ENCODE results near the gene TMEM161A. TPM values are rescaled to one million over a fixed set of nuclear protein-coding genes. Genes with fewer than 3 reads are reported as not detected.
A peak's percentile ranks its signal among the peaks of the same experiment; 100 is the strongest.
"Not testable (repeated sequence)": the region's sequence is repeated elsewhere in the genome, so short reads cannot be mapped to it uniquely, and the experiment has no call there.

TMEM161A gene
- total RNA-seq, 1 experiment from 2014 or later: 76.0 TPM

GRCh38 chr19:19173243-19173642 lies 35.0 kb upstream of the TMEM161A start:
- POLR2A ChIA-PET; H3K9ac ChIP-seq (ENCODE audit: low read length); RAD21 ChIA-PET (ENCODE audit: low non-redundant PET in 1 of 2, low total read pairs in 2 of 2, uncharacterized antibody in 2 of 2, unreplicated experiment in 2 of 2); H2AFZ ChIP-seq (ENCODE audit: low read depth, low read length, poor library complexity, severe bottlenecking); H4K20me1 ChIP-seq (ENCODE audit: insufficient read depth); DNase-seq (ENCODE audit: low read depth, low spot score); intact Hi-C loops (cut with micrococcal nuclease); ATAC-seq; H3K4me2 ChIP-seq (ENCODE audit: low read length); H3K36me3 ChIP-seq (ENCODE audit: control insufficient read depth in 1 of 2, insufficient read depth in 2 of 2, low read length in 2 of 2); H3K27ac ChIP-seq (ENCODE audit: low read depth, low read length); H3K27me3 ChIP-seq (ENCODE audit: insufficient read depth, low read length); H3K9me3 ChIP-seq (ENCODE audit: control insufficient read depth in 1 of 2, insufficient read depth in 1 of 2, low read depth in 1 of 2, low read length in 2 of 2); H3K9me2 ChIP-seq (ENCODE audit: insufficient read depth); H3K79me2 ChIP-seq (ENCODE audit: insufficient read depth, low read length); BruUV-seq (replicated peaks); H3K4me1 ChIP-seq (ENCODE audit: control insufficient read depth in 1 of 2, insufficient read depth in 2 of 2, low read length in 2 of 2); H3K4me3 ChIP-seq (replicated peaks in 1 of 2; ENCODE audit: low read depth in 1 of 2, low read length in 2 of 2): not testable (repeated sequence)
- CTCF ChIA-PET: interaction anchor here (1.0 kb wide), 1 partner anchor 169 kb away, joined by 3 read pairs; no protein-coding TSS in a partner anchor

DNA sequence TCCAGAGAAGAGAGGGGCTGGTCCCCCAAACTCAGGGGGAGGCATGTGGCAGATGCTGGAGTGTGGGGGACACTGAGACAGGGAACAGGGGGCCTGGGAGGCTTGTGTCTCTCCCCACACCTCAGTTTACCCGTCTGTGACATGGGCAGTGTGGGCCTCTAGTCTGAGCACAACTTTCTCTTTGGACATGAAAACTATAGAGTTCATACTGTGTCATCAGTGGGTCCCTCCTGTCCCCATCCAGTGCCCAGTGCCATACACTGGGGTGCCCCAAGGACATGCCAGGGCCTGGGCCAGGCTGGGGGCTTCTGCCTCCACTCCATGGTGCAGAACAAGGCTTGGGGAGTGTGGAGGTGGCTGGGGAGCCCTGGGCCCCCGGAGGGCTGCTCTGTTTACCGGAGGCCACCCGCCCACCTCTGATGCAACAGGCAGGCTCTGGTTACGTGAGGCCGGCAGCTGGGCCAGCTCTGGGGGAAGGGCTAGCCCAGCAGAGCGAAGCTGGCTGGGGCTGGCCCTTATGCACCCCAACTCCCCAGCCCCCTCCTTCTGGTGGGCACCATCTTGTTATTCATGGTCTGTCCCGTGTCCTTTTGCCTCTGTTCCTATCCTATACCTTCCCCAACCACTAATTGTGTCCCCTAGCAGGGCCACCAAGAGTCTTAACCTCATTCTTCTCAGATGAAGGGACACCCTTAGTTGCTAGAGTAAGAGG lies 33.7 kb upstream of the TMEM161A start:
- Histone ChIP-seq H3K27me3 (ENCODE audit: insufficient read depth, low read length) (no peaks in the 10 kb centered on the region), H3K4me1 (ENCODE audit: control insufficient read depth in 1 of 2, insufficient read depth in 2 of 2, low read length in 2 of 2) (peaks cover 9 to 10% of the 10 kb centered on the region in 2 experiments; a peak in 3 of 4 replicates), H3K9ac (ENCODE audit: low read length) (no peak overlapping the region), H4K20me1 (ENCODE audit: insufficient read depth) (no peaks in the 10 kb centered on the region), H3K36me3 (ENCODE audit: control insufficient read depth in 1 of 2, insufficient read depth in 2 of 2, low read length in 2 of 2) (no peaks in the 10 kb centered on the region), H2AFZ (ENCODE audit: low read depth, low read length, poor library complexity, severe bottlenecking) (no peak overlapping the region), H3K9me3 (ENCODE audit: control insufficient read depth in 1 of 2, insufficient read depth in 1 of 2, low read depth in 1 of 2, low read length in 2 of 2) (no peaks in the 10 kb centered on the region), H3K4me2 (ENCODE audit: low read length) (no peak overlapping the region), H3K79me2 (ENCODE audit: insufficient read depth, low read length) (no peaks in the 10 kb centered on the region), H3K27ac (ENCODE audit: low read depth, low read length) (no peak overlapping the region; the same call in 1 of the 2 replicates), H3K9me2 (ENCODE audit: insufficient read depth) (no peaks in the 10 kb centered on the region), H3K4me3 (replicated peaks in 1 of 2; ENCODE audit: low read depth in 1 of 2, low read length in 2 of 2) (no peak overlapping the region)
- POLR2A ChIA-PET: no interaction called here
- CTCF ChIA-PET: no interaction called here
- intact Hi-C loops (cut with micrococcal nuclease): no loop called here
- RAD21 ChIA-PET (ENCODE audit: low non-redundant PET in 1 of 2, low total read pairs in 2 of 2, uncharacterized antibody in 2 of 2, unreplicated experiment in 2 of 2): no interaction called here
- no peak for DNase-seq (ENCODE audit: low read depth, low spot score)
- no TSS peak for BruUV-seq (replicated peaks)
- TF ChIP-seq EZH2phosphoT487 (IDR thresholded peaks at IDR 0.05; ENCODE audit: borderline replicate concordance): no peak
- TF ChIP-seq CEBPB (IDR thresholded peaks at IDR 0.05; ENCODE audit: low read depth): peak; percentile 67
- TF ChIP-seq POLR2A (IDR thresholded peaks at IDR 0.05; ENCODE audit: borderline replicate concordance, extremely low read depth, insufficient read depth, insufficient read length): no peak
- TF ChIP-seq EGR1 (IDR thresholded peaks at IDR 0.05; ENCODE audit: low read depth): no peak
- ATAC-seq: no peak
